ENCODE results near the gene LRRC23. TPM values are rescaled to one million over a fixed set of nuclear protein-coding genes. Genes with fewer than 3 reads are reported as not detected.

The LRRC23 gene
- total RNA-seq, 1 donor from 2014 or later = 5.7 TPM

Other genes starting within 250 kb of the LRRC23 start
- 23.7 and 27.7 TPM in 2 replicates for gene ING4, start 241.7 kb upstream of the LRRC23 start, total RNA-seq
- 86.9 and 89.9 TPM in 2 replicates for gene ZNF384, start 215.4 kb upstream of the LRRC23 start, total RNA-seq
- gene PIANP, start 204.0 kb upstream of the LRRC23 start, total RNA-seq = 0.22 and 0.49 TPM in 2 replicates
- gene COPS7A, start 180.8 kb upstream of the LRRC23 start, total RNA-seq = 29.5 and 30.6 TPM in 2 replicates
- gene MLF2, start 151.7 kb upstream of the LRRC23 start, total RNA-seq = 116 and 124 TPM in 2 replicates
- gene PTMS, start 138.5 kb upstream of the LRRC23 start, total RNA-seq = 125 and 129 TPM in 2 replicates
- 52.2 TPM in 2 replicates for gene LAG3, start 132.3 kb upstream of the LRRC23 start, total RNA-seq
- 274 and 279 TPM in 2 replicates for gene CD4, start 115.3 kb upstream of the LRRC23 start, total RNA-seq
- 0.17 and 0.29 TPM in 2 replicates for gene GPR162, start 83.0 kb upstream of the LRRC23 start, total RNA-seq
- 1.9 and 2.7 TPM in 2 replicates for gene P3H3, start 76.4 kb upstream of the LRRC23 start, total RNA-seq
- 0.47 and 1.5 TPM in 2 replicates for gene GNB3, start 63.9 kb upstream of the LRRC23 start, total RNA-seq
- 51.7 and 64.4 TPM in 2 replicates for gene CDCA3, start 53.5 kb upstream of the LRRC23 start, total RNA-seq
- 110 and 115 TPM in 2 replicates for gene USP5, start 52.7 kb upstream of the LRRC23 start, total RNA-seq
- 913 and 928 TPM in 2 replicates for gene TPI1, start 37.3 kb upstream of the LRRC23 start, total RNA-seq
- 15.8 and 18.2 TPM in 2 replicates for gene SPSB2, start 31.5 kb upstream of the LRRC23 start, total RNA-seq
- 126 and 128 TPM in 2 replicates for gene ENO2, start 9.8 kb downstream of the LRRC23 start, total RNA-seq
- gene ATN1, start 23.1 kb downstream of the LRRC23 start, total RNA-seq = 42.9 and 44.1 TPM in 2 replicates
- gene RNU7-1, start 39.0 kb downstream of the LRRC23 start, total RNA-seq = not detected in 2 replicates
- 126 and 140 TPM in 2 replicates for gene C12orf57, start 39.2 kb downstream of the LRRC23 start, total RNA-seq
- gene PTPN6, start 46.5 kb downstream of the LRRC23 start, total RNA-seq = 189 and 193 TPM in 2 replicates
- gene PHB2, start 65.8 kb downstream of the LRRC23 start, total RNA-seq = 208 and 209 TPM in 2 replicates
- 65.5 and 71.1 TPM in 2 replicates for gene EMG1, start 66.1 kb downstream of the LRRC23 start, total RNA-seq
- 37.4 and 40.3 TPM in 2 replicates for gene LPCAT3, start 113.7 kb downstream of the LRRC23 start, total RNA-seq
- 1.7 and 2.7 TPM in 2 replicates for gene C1S, start 155.9 kb downstream of the LRRC23 start, total RNA-seq
- 3.1 and 3.3 TPM in 2 replicates for gene C1R, start 187.6 kb downstream of the LRRC23 start, total RNA-seq
- 33.3 and 33.7 TPM in 2 replicates for gene C1RL, start 204.4 kb downstream of the LRRC23 start, total RNA-seq
- gene RBP5, start 224.1 kb downstream of the LRRC23 start, total RNA-seq = 0.27 TPM in 1 of 2 replicates, not detected in the other
- gene CLSTN3, start 225.5 kb downstream of the LRRC23 start, total RNA-seq = 86.2 and 86.5 TPM in 2 replicates